ENCODE measurements around the gene PASK. TPM values are rescaled to one million over a fixed set of nuclear protein-coding genes. Genes with fewer than 3 reads are reported as not detected.

The PASK gene
- total RNA-seq, 1 experiment from 2014 or later, result 51.6 TPM

DNA sequence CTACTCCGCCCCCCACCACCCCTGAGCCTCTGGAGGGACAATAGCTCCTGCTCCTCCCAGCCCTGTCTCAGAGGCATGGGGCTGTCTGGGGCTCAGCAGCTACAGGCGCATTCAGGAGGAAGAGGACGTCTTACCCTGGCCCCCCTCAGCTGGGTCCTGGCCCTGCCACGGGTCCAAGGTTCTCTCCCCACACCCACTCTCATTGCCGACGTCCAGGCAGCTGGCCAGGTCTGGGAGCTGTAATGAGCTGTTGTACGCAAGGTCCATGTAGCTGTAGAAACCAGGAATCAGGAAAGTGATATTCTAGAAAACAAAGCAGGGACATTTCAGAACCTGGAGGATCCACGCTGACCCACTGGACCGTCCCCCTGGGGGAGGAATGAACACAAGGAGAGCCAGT, 13.5 kb downstream of the PASK start:
- Histone ChIP-seq H3K4me3 (ENCODE audit: low read depth in 2 of 2, low read length in 2 of 2) (no peak overlapping the region), H3K9me3 (ENCODE audit: control insufficient read depth, insufficient read depth, low read depth, low read length) (no peaks in the 10 kb centered on the region), H3K27me3 (ENCODE audit: control insufficient read depth, insufficient read depth, low read length) (no peaks in the 10 kb centered on the region), H3K27ac (ENCODE audit: low read length) (no peak overlapping the region), H3K4me1 (ENCODE audit: control insufficient read depth, insufficient read depth, low read length) (no peaks in the 10 kb centered on the region), H3K36me3 (ENCODE audit: control insufficient read depth, insufficient read depth, low read length) (no peaks in the 10 kb centered on the region)
- no peak for ATAC-seq
- BruUV-seq (replicated peaks), result no TSS peak
- in situ Hi-C loops (cut with HindIII; ENCODE audit: low pct_unique_long_range_greater_than_20kb, low sequenced_read_pairs) (no loop called here), intact Hi-C loops (cut with micrococcal nuclease; ENCODE audit: unreplicated experiment) (no loop called here)
- TF ChIP-seq, protein P1, sequence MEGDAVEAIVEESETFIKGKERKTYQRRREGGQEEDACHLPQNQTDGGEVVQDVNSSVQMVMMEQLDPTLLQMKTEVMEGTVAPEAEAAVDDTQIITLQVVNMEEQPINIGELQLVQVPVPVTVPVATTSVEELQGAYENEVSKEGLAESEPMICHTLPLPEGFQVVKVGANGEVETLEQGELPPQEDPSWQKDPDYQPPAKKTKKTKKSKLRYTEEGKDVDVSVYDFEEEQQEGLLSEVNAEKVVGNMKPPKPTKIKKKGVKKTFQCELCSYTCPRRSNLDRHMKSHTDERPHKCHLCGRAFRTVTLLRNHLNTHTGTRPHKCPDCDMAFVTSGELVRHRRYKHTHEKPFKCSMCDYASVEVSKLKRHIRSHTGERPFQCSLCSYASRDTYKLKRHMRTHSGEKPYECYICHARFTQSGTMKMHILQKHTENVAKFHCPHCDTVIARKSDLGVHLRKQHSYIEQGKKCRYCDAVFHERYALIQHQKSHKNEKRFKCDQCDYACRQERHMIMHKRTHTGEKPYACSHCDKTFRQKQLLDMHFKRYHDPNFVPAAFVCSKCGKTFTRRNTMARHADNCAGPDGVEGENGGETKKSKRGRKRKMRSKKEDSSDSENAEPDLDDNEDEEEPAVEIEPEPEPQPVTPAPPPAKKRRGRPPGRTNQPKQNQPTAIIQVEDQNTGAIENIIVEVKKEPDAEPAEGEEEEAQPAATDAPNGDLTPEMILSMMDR (IDR thresholded peaks at IDR 0.05), result no peak
- TF ChIP-seq POLR2AphosphoS5 (IDR thresholded peaks at IDR 0.05; ENCODE audit: low read depth, low read length), result no peak
- TF ChIP-seq TCF7L2 (IDR thresholded peaks at IDR 0.05; ENCODE audit: low read depth, low read length), result no peak
- TF ChIP-seq, protein P2, sequence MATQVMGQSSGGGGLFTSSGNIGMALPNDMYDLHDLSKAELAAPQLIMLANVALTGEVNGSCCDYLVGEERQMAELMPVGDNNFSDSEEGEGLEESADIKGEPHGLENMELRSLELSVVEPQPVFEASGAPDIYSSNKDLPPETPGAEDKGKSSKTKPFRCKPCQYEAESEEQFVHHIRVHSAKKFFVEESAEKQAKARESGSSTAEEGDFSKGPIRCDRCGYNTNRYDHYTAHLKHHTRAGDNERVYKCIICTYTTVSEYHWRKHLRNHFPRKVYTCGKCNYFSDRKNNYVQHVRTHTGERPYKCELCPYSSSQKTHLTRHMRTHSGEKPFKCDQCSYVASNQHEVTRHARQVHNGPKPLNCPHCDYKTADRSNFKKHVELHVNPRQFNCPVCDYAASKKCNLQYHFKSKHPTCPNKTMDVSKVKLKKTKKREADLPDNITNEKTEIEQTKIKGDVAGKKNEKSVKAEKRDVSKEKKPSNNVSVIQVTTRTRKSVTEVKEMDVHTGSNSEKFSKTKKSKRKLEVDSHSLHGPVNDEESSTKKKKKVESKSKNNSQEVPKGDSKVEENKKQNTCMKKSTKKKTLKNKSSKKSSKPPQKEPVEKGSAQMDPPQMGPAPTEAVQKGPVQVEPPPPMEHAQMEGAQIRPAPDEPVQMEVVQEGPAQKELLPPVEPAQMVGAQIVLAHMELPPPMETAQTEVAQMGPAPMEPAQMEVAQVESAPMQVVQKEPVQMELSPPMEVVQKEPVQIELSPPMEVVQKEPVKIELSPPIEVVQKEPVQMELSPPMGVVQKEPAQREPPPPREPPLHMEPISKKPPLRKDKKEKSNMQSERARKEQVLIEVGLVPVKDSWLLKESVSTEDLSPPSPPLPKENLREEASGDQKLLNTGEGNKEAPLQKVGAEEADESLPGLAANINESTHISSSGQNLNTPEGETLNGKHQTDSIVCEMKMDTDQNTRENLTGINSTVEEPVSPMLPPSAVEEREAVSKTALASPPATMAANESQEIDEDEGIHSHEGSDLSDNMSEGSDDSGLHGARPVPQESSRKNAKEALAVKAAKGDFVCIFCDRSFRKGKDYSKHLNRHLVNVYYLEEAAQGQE (IDR thresholded peaks at IDR 0.05; ENCODE audit: insufficient read depth in 1 of 2, low read depth in 2 of 2, low read length in 1 of 2), result no peak
- no peak for TF ChIP-seq SIN3A (IDR thresholded peaks at IDR 0.05; ENCODE audit: borderline replicate concordance, insufficient read depth, low read depth, low read length)
- CTCF ChIA-PET, result no interaction called here
- POLR2A ChIA-PET, result interaction anchor here (0.6 kb wide), 1 partner anchor 110 kb away, joined by 4 read pairs; no protein-coding TSS in a partner anchor
- DNase-seq (ENCODE audit: low read depth, low spot score), result no peak

DNA sequence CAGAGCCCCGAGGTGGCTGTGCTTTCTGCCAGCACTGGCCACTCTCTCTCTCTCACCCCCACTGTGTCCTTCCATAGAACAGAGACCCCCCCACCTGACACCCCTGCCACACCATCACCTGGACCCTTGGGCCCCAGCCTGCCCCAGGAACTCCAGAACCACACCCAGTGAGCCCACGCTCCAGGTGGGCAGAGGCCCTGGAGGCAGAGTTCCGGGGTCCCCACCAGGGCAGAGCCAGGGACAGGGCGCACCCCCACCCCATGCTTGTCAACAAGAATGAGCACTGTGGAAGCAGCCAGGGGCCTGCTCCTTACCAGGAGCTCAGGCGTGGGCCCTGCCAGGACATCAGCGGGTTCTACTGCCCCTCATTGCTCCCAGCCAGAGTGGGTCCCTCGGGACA, 14.6 kb downstream of the PASK start:
- no TSS peak for BruUV-seq (replicated peaks)
- DNase-seq (ENCODE audit: low read depth, low spot score), result no peak
- Histone ChIP-seq H3K9me3 (ENCODE audit: control insufficient read depth, insufficient read depth, low read depth, low read length) (no peaks in the 10 kb centered on the region), H3K27ac (ENCODE audit: low read length) (no peak overlapping the region), H3K27me3 (ENCODE audit: control insufficient read depth, insufficient read depth, low read length) (no peaks in the 10 kb centered on the region), H3K36me3 (ENCODE audit: control insufficient read depth, insufficient read depth, low read length) (no peaks in the 10 kb centered on the region), H3K4me1 (ENCODE audit: control insufficient read depth, insufficient read depth, low read length) (no peaks in the 10 kb centered on the region), H3K4me3 (ENCODE audit: low read depth in 2 of 2, low read length in 2 of 2) (no peak overlapping the region)
- no peak for ATAC-seq
- ChIA-PET POLR2A (no interaction called here), CTCF (no interaction called here)
- intact Hi-C loops (cut with micrococcal nuclease; ENCODE audit: unreplicated experiment), result no loop called here
- TF ChIP-seq, protein P1 (IDR thresholded peaks at IDR 0.05), result no peak
- TF ChIP-seq SIN3A (IDR thresholded peaks at IDR 0.05; ENCODE audit: borderline replicate concordance, insufficient read depth, low read depth, low read length) (no peak), TCF7L2 (IDR thresholded peaks at IDR 0.05; ENCODE audit: low read depth, low read length) (no peak)
- in situ Hi-C loops (cut with HindIII; ENCODE audit: low pct_unique_long_range_greater_than_20kb, low sequenced_read_pairs), result no loop called here
